MM.1S (cell line): ENCODE measurements around the gene UGT1A7.

Experiments
- DNase-seq: peaks from one replicate; pipeline ENCODE4 v3.0.0-alpha.2; 2015
- H2AFZ ChIP-seq: fragments of 300-600 bp; sonication (generic); 2 replicates; pipeline ENCODE4 v1.6.0; 2016; ENCODE audit warnings: antibody characterized with exemption, low read length
- H3F3A ChIP-seq: fragments of 300-600 bp; sonication (generic); 2 replicates; pipeline ENCODE4 v1.6.1; 2016; ENCODE audit warnings: mild to moderate bottlenecking, antibody characterized with exemption, low read length, moderate library complexity, mixed read lengths; ENCODE audit not compliant: insufficient read depth
- H3K27ac ChIP-seq: fragments of 300-600 bp; sonication (generic); 2 replicates; pipeline ENCODE4 v1.5.1; 2016; ENCODE audit warnings: mild to moderate bottlenecking, low read length
- H3K27me3 ChIP-seq: fragments of 300-600 bp; sonication (generic); replicated peaks from 2 replicates; pipeline ENCODE4 v1.6.0; 2016; ENCODE audit warnings: low read length; ENCODE audit not compliant: insufficient read depth
- H3K36me3 ChIP-seq: fragments of 300-600 bp; sonication (generic); replicated peaks from 2 replicates; pipeline ENCODE4 v1.6.1; 2016; ENCODE audit warnings: mild to moderate bottlenecking, low read length, mixed read lengths; ENCODE audit not compliant: insufficient read depth
- H3K4me1 ChIP-seq: fragments of 300-600 bp; sonication (generic); 2 replicates; pipeline ENCODE4 v1.6.1; 2016; ENCODE audit warnings: low read length, mixed read lengths
- H3K4me2 ChIP-seq: fragments of 300-600 bp; sonication (generic); 2 replicates; pipeline ENCODE4 v1.6.0; 2016; ENCODE audit warnings: low read depth, low read length
- H3K4me3 ChIP-seq: fragments of 300-600 bp; sonication (generic); 2 replicates; pipeline ENCODE4 v1.5.1; 2016; ENCODE audit warnings: low read length, mixed read lengths
- H3K79me2 ChIP-seq: fragments of 300-600 bp; sonication (generic); 2 replicates; pipeline ENCODE4 v1.6.1; 2016; ENCODE audit warnings: mixed run types, low read length, mixed read lengths
- H3K9ac ChIP-seq: fragments of 300-600 bp; sonication (generic); 2 replicates; pipeline ENCODE4 v1.6.1; 2016; ENCODE audit warnings: low read length, mixed read lengths
- H3K9me2 ChIP-seq: fragments of 300-600 bp; sonication (generic); replicated peaks from 2 replicates; pipeline ENCODE4 v1.6.1; 2016; ENCODE audit warnings: mild to moderate bottlenecking, low read length, mixed read lengths; ENCODE audit not compliant: insufficient read depth
- H3K9me3 ChIP-seq: fragments of 300-600 bp; sonication (generic); replicated peaks from 2 replicates; pipeline ENCODE4 v1.6.1; 2016; ENCODE audit warnings: mild to moderate bottlenecking, low read length, mixed read lengths; ENCODE audit not compliant: insufficient read depth
- H4K20me1 ChIP-seq: fragments of 300-600 bp; sonication (generic); 2 replicates; pipeline ENCODE4 v1.6.1; 2016; ENCODE audit warnings: mild to moderate bottlenecking, low read length, moderate library complexity, mixed read lengths; ENCODE audit not compliant: insufficient read depth
- EZH2 ChIP-seq: fragments of 300-600 bp; sonication (generic); optimal IDR thresholded peaks from 2 replicates; pipeline ENCODE3; 2017; ENCODE audit warnings: low read depth, mild to moderate bottlenecking, antibody characterized with exemption, low read length, mixed read lengths
- EZH2phosphoT487 ChIP-seq: fragments of 300-600 bp; sonication (generic); IDR thresholded peaks from 2 replicates; pipeline ENCODE4 v1.6.1; 2018; ENCODE audit warnings: antibody characterized with exemption, low read length
- TF ChIP-seq, protein P1 (sequence below): fragments of 300-600 bp; sonication (generic); IDR thresholded peaks from 2 replicates; pipeline ENCODE4 v1.5.1; 2016; ENCODE audit warnings: antibody characterized with exemption, low read length, mixed read lengths

Gene UGT1A7

DNA sequence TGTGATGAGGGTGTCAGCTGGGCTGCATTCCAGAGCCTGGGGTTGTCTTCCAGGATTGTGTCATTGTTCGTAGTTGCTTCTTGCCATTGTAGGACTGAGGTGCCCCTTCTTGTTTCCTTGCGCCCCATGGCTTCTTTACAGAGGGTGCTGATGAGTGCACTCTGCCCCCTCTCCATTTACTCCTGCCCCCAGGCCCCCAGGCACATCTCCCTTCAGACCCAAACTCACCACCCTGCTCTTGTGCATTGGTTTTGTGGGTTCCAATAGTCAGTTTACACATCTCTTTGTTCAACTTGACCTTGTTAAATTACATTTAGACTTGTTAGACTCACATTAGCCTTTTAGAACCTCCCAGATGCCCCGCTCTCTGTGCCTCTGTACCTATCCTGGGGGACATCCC is 139.5 kb downstream of the UGT1A7 start:
- H3K4me2 ChIP-seq = no peak overlapping the region
- no peaks in the 10 kb centered on the region for H3K4me1 ChIP-seq
- no peak overlapping the region for H2AFZ ChIP-seq
- no peak overlapping the region for H3K9ac ChIP-seq
- H3K27me3 ChIP-seq = no peaks in the 10 kb centered on the region
- H3F3A ChIP-seq = no peaks in the 10 kb centered on the region
- H4K20me1 ChIP-seq = no peaks in the 10 kb centered on the region
- H3K4me3 ChIP-seq = no peak overlapping the region
- TF ChIP-seq EZH2 (no peak), EZH2phosphoT487 (no peak)
- TF ChIP-seq, protein P1, sequence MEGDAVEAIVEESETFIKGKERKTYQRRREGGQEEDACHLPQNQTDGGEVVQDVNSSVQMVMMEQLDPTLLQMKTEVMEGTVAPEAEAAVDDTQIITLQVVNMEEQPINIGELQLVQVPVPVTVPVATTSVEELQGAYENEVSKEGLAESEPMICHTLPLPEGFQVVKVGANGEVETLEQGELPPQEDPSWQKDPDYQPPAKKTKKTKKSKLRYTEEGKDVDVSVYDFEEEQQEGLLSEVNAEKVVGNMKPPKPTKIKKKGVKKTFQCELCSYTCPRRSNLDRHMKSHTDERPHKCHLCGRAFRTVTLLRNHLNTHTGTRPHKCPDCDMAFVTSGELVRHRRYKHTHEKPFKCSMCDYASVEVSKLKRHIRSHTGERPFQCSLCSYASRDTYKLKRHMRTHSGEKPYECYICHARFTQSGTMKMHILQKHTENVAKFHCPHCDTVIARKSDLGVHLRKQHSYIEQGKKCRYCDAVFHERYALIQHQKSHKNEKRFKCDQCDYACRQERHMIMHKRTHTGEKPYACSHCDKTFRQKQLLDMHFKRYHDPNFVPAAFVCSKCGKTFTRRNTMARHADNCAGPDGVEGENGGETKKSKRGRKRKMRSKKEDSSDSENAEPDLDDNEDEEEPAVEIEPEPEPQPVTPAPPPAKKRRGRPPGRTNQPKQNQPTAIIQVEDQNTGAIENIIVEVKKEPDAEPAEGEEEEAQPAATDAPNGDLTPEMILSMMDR = no peak
- no peaks in the 10 kb centered on the region for H3K36me3 ChIP-seq
- H3K79me2 ChIP-seq = no peaks in the 10 kb centered on the region
- no peaks in the 10 kb centered on the region for H3K9me3 ChIP-seq
- DNase-seq = no peak
- no peaks in the 10 kb centered on the region for H3K9me2 ChIP-seq
- H3K27ac ChIP-seq = no peak overlapping the region

DNA sequence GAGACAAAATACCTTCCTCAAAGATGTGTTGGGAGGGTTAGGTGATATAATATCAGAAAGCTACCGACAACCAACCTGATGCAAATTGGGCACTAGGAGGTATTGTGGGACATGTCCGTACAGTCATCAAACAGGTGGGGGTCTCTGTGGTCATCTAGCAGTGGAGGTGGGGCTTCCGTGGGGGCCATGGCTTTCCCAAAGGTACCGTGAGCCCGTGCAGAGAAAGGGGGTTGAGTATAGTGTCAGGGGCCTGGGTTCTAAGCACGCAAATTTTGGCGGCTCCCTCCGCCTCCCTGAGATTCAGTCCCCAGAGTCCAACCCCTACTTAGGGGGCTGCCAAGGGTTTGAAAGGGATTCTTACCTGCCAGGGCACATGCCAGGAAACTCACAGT is 140.0 kb downstream of the UGT1A7 start:
- H3K9me3 ChIP-seq = no peaks in the 10 kb centered on the region

DNA sequence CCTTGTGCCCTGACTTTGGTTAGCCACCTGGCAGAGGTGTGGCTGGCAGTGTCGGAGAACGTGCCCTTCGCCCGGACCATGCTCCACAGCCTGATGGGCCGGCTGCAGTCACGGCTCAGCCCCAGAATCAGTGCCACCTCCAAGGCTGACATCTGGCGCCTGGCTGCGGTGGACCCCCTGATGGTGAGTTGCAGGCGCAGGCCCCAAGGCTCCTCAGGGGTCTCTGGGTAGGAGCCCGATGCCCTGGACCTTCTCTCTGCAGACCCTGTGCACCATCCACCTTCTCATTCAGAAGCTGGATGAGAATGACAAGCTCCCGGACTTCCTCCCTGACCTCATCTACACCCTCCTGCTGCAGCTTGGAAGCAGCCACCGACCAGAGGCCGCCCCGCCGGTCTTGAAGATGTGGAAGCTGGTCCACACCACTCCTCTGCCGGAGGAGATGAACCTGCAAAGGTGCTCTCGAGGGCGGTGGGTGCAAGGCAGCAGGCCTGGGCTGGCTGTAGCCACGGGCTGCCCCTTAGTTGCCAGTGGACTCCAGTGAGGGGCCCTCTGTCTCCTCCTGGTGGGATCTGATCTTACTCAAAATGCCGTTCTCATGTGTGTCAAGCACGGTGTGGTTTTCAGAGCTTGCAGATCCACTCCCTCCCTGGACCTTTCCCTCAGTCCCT is 140.5 kb downstream of the UGT1A7 start:
- no peaks in the 10 kb centered on the region for H3K9me3 ChIP-seq
- no peaks in the 10 kb centered on the region for H3K79me2 ChIP-seq
- no peak overlapping the region for H3K9ac ChIP-seq
- no peak overlapping the region for H3K4me3 ChIP-seq
- no peaks in the 10 kb centered on the region for H3K4me1 ChIP-seq
- TF ChIP-seq EZH2 = no peak
- TF ChIP-seq EZH2phosphoT487 = no peak
- TF ChIP-seq, protein P1 = no peak
- no peaks in the 10 kb centered on the region for H3K36me3 ChIP-seq
- H2AFZ ChIP-seq = no peak overlapping the region
- no peaks in the 10 kb centered on the region for H3F3A ChIP-seq
- no peaks in the 10 kb centered on the region for H4K20me1 ChIP-seq
- no peak for DNase-seq
- no peaks in the 10 kb centered on the region for H3K9me2 ChIP-seq
- H3K27me3 ChIP-seq = no peaks in the 10 kb centered on the region
- no peak overlapping the region for H3K4me2 ChIP-seq
- no peak overlapping the region for H3K27ac ChIP-seq

More for the DNA sequence above, 140.0 kb downstream of the UGT1A7 start:
- Histone ChIP-seq H3K27ac (no peak overlapping the region), H2AFZ (no peak overlapping the region), H3K9ac (no peak overlapping the region), H3K9me2 (no peaks in the 10 kb centered on the region), H3K4me1 (no peaks in the 10 kb centered on the region), H3K79me2 (no peaks in the 10 kb centered on the region), H3K4me2 (no peak overlapping the region), H3K36me3 (no peaks in the 10 kb centered on the region), H3K27me3 (no peaks in the 10 kb centered on the region), H3F3A (no peaks in the 10 kb centered on the region), H3K4me3 (no peak overlapping the region), H4K20me1 (no peaks in the 10 kb centered on the region)
- no peak for TF ChIP-seq EZH2phosphoT487
- TF ChIP-seq, protein P1 = no peak
- no peak for TF ChIP-seq EZH2
- DNase-seq = no peak
